HuH-7 (cell line): Measurements from ENCODE around the gene CRB2.

Source experiments
- DNase-seq: peaks from one replicate; pipeline ENCODE4 v3.0.0; 2011; ENCODE audit warnings: low spot score

Gene CRB2

GRCh38 chr9:123365287-123365880 lies 9.4 kb downstream of the CRB2 start:
- peak; percentile 72 for DNase-seq

- DNase-seq: no peak
These were observed 10.0 kb downstream of the CRB2 start for GRCh38 chr9:123365881-123366528.

- DNase-seq: no peak
These were observed 12.0 kb downstream of the CRB2 start for GRCh38 chr9:123368023-123368422.

- DNase-seq: no peak
These were observed 12.6 kb downstream of the CRB2 start for GRCh38 chr9:123368536-123369153.

GRCh38 chr9:123369296-123369695 lies 13.3 kb downstream of the CRB2 start:
- no peak for DNase-seq

- DNase-seq: no peak
These were observed 14.1 kb downstream of the CRB2 start for GRCh38 chr9:123370108-123370507.

GRCh38 chr9:123370526-123371227 lies 14.7 kb downstream of the CRB2 start:
- no peak for DNase-seq

GRCh38 chr9:123371228-123371584 lies 15.2 kb downstream of the CRB2 start:
- DNase-seq: no peak

GRCh38 chr9:123371805-123372590 lies 16.0 kb downstream of the CRB2 start:
- no peak for DNase-seq

GRCh38 chr9:123372766-123373446 lies 16.9 kb downstream of the CRB2 start:
- DNase-seq: no peak

- DNase-seq: no peak
These were observed 17.5 kb downstream of the CRB2 start for GRCh38 chr9:123373447-123373923.

- no peak for DNase-seq
These were observed 17.9 kb downstream of the CRB2 start for GRCh38 chr9:123373946-123374345.

GRCh38 chr9:123375469-123376132 lies 19.6 kb downstream of the CRB2 start:
- DNase-seq: peak; percentile 94

GRCh38 chr9:123376218-123377071 lies 20.4 kb downstream of the CRB2 start:
- DNase-seq: no peak

- DNase-seq: no peak
These were observed 21.4 kb downstream of the CRB2 start for GRCh38 chr9:123377211-123377971.

- no peak for DNase-seq
These were observed 22.0 kb downstream of the CRB2 start for GRCh38 chr9:123378025-123378424.

GRCh38 chr9:123378956-123379660 lies 23.1 kb downstream of the CRB2 start:
- no peak for DNase-seq

GRCh38 chr9:123380852-123381705 lies 25.1 kb downstream of the CRB2 start:
- no peak for DNase-seq
